ENCODE measurements around the gene CEBPG. TPM values are rescaled to one million over a fixed set of nuclear protein-coding genes. Genes with fewer than 3 reads are reported as not detected.

CEBPG gene
- total RNA-seq, 1 experiment from 2014 or later, result 41.5 TPM

DNA sequence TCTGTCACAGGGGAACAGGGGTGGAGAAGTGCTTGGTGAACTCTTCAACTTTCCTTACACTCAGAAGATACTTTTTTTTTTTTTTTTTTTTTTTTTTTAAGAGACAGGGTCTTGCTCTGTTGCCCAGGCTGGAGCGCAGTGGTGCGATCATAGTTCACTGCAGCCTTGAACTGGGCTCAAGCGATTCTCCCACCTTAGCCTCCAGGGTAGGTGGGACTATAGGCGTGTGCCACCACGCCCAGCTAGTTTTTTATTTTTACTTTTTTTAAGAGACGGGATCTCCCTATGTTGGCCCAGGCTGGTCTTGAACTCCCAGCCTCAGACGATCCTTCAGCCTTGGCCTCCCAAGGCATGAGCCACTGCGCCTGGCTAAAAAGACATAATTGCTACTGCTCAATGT, 11.5 kb downstream of the CEBPG start:
- intact Hi-C loops (cut with micrococcal nuclease; ENCODE audit: unreplicated experiment), result no loop called here
- ATAC-seq, result no peak
- Histone ChIP-seq H3K9me3 (ENCODE audit: control insufficient read depth, insufficient read depth, low read depth, low read length) (no peaks in the 10 kb centered on the region), H3K4me3 (ENCODE audit: low read depth in 2 of 2, low read length in 2 of 2) (no peak overlapping the region), H3K27ac (ENCODE audit: low read length) (no peak overlapping the region), H3K36me3 (ENCODE audit: control insufficient read depth, insufficient read depth, low read length) (0 out of 2 replicates have a peak, but pooled peaks cover under 1% of the 10 kb centered on the region), H3K27me3 (ENCODE audit: control insufficient read depth, insufficient read depth, low read length) (no peaks in the 10 kb centered on the region), H3K4me1 (ENCODE audit: control insufficient read depth, insufficient read depth, low read length) (peaks cover 3% of the 10 kb centered on the region)
- in situ Hi-C loops (cut with HindIII; ENCODE audit: low pct_unique_long_range_greater_than_20kb, low sequenced_read_pairs), result no loop called here
- ChIA-PET CTCF (no interaction called here), POLR2A (no interaction called here)
- DNase-seq (ENCODE audit: low read depth, low spot score), result no peak
- BruUV-seq (replicated peaks), result no TSS peak
- TF ChIP-seq POLR2AphosphoS5 (IDR thresholded peaks at IDR 0.05; ENCODE audit: low read depth, low read length) (no peak), TCF7L2 (IDR thresholded peaks at IDR 0.05; ENCODE audit: low read depth, low read length) (no peak), SIN3A (IDR thresholded peaks at IDR 0.05; ENCODE audit: borderline replicate concordance, insufficient read depth, low read depth, low read length) (no peak)
- TF ChIP-seq, protein P1, sequence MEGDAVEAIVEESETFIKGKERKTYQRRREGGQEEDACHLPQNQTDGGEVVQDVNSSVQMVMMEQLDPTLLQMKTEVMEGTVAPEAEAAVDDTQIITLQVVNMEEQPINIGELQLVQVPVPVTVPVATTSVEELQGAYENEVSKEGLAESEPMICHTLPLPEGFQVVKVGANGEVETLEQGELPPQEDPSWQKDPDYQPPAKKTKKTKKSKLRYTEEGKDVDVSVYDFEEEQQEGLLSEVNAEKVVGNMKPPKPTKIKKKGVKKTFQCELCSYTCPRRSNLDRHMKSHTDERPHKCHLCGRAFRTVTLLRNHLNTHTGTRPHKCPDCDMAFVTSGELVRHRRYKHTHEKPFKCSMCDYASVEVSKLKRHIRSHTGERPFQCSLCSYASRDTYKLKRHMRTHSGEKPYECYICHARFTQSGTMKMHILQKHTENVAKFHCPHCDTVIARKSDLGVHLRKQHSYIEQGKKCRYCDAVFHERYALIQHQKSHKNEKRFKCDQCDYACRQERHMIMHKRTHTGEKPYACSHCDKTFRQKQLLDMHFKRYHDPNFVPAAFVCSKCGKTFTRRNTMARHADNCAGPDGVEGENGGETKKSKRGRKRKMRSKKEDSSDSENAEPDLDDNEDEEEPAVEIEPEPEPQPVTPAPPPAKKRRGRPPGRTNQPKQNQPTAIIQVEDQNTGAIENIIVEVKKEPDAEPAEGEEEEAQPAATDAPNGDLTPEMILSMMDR (IDR thresholded peaks at IDR 0.05), result no peak
- TF ChIP-seq, protein P2, sequence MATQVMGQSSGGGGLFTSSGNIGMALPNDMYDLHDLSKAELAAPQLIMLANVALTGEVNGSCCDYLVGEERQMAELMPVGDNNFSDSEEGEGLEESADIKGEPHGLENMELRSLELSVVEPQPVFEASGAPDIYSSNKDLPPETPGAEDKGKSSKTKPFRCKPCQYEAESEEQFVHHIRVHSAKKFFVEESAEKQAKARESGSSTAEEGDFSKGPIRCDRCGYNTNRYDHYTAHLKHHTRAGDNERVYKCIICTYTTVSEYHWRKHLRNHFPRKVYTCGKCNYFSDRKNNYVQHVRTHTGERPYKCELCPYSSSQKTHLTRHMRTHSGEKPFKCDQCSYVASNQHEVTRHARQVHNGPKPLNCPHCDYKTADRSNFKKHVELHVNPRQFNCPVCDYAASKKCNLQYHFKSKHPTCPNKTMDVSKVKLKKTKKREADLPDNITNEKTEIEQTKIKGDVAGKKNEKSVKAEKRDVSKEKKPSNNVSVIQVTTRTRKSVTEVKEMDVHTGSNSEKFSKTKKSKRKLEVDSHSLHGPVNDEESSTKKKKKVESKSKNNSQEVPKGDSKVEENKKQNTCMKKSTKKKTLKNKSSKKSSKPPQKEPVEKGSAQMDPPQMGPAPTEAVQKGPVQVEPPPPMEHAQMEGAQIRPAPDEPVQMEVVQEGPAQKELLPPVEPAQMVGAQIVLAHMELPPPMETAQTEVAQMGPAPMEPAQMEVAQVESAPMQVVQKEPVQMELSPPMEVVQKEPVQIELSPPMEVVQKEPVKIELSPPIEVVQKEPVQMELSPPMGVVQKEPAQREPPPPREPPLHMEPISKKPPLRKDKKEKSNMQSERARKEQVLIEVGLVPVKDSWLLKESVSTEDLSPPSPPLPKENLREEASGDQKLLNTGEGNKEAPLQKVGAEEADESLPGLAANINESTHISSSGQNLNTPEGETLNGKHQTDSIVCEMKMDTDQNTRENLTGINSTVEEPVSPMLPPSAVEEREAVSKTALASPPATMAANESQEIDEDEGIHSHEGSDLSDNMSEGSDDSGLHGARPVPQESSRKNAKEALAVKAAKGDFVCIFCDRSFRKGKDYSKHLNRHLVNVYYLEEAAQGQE (IDR thresholded peaks at IDR 0.05; ENCODE audit: insufficient read depth in 1 of 2, low read depth in 2 of 2, low read length in 1 of 2), result no peak

- DNase-seq (ENCODE audit: low read depth, low spot score), result no peak
- intact Hi-C loops (cut with micrococcal nuclease; ENCODE audit: unreplicated experiment), result no loop called here
- Histone ChIP-seq H3K4me1 (ENCODE audit: control insufficient read depth, insufficient read depth, low read length) (peaks cover 7% of the 10 kb centered on the region; the same call in 1 of the 2 replicates), H3K27ac (ENCODE audit: low read length) (no peak overlapping the region), H3K27me3 (ENCODE audit: control insufficient read depth, insufficient read depth, low read length) (no peaks in the 10 kb centered on the region), H3K36me3 (ENCODE audit: control insufficient read depth, insufficient read depth, low read length) (no peaks in the 10 kb centered on the region), H3K4me3 (ENCODE audit: low read depth in 2 of 2, low read length in 2 of 2) (no peak overlapping the region), H3K9me3 (ENCODE audit: control insufficient read depth, insufficient read depth, low read depth, low read length) (no peaks in the 10 kb centered on the region)
- no TSS peak for BruUV-seq (replicated peaks)
- in situ Hi-C loops (cut with HindIII; ENCODE audit: low pct_unique_long_range_greater_than_20kb, low sequenced_read_pairs), result no loop called here
- POLR2A ChIA-PET, result no interaction called here
- CTCF ChIA-PET, result no interaction called here
- TF ChIP-seq POLR2AphosphoS5 (IDR thresholded peaks at IDR 0.05; ENCODE audit: low read depth, low read length) (no peak), SIN3A (IDR thresholded peaks at IDR 0.05; ENCODE audit: borderline replicate concordance, insufficient read depth, low read depth, low read length) (no peak), TCF7L2 (IDR thresholded peaks at IDR 0.05; ENCODE audit: low read depth, low read length) (no peak)
- TF ChIP-seq, protein P2 (IDR thresholded peaks at IDR 0.05; ENCODE audit: insufficient read depth in 1 of 2, low read depth in 2 of 2, low read length in 1 of 2), result no peak
- TF ChIP-seq, protein P1 (IDR thresholded peaks at IDR 0.05), result no peak
- ATAC-seq, result no peak
Observed at GRCh38 chr19:33385956-33386355, 12.4 kb downstream of the CEBPG start.

Data from Panc1 (cell line).